DND-41 (cell line): ENCODE measurements around the gene BCCIP.

Source experiments
- EZH2 ChIP-seq: IDR thresholded peaks from 3 replicates; pipeline ENCODE4 v1.6.1; 2012; ENCODE audit warnings: borderline replicate concordance, low read depth, mild to moderate bottlenecking, moderate library complexity, low read length, inconsistent platforms; ENCODE audit not compliant: severe bottlenecking
- TF ChIP-seq, protein P1 (sequence below): IDR thresholded peaks from 2 replicates; pipeline ENCODE4 v1.5.1; 2012; ENCODE audit warnings: borderline replicate concordance, low read length, moderate library complexity, mild to moderate bottlenecking; ENCODE audit not compliant: poor library complexity, severe bottlenecking; ENCODE audit errors: extremely low read depth

DNA sequence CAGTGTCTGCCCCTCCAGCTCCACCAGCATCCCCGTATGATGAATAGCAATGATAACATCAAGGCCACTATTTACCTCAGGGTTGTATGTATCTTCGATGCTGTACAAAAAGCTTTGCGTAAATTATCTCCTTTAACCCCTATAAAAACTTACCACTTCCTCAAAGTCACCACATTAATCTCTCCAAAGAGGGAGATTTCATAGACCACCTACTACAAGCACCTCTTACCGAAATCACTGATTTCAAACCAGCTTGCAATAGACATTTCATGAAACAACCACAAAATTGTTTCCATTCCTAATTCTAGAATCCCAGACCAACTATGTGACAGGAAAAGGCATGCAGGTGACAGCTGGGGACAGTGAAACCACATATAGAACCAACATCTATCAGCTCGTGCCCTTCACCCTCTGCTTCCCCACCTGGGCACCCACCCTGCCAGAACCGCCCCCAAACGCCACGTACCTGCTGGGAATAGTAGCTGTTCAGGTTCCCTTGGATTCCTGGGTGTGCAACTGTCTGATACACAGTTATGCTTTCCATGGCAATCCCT lies 27.6 kb upstream of the BCCIP start:
- TF ChIP-seq, protein P1, sequence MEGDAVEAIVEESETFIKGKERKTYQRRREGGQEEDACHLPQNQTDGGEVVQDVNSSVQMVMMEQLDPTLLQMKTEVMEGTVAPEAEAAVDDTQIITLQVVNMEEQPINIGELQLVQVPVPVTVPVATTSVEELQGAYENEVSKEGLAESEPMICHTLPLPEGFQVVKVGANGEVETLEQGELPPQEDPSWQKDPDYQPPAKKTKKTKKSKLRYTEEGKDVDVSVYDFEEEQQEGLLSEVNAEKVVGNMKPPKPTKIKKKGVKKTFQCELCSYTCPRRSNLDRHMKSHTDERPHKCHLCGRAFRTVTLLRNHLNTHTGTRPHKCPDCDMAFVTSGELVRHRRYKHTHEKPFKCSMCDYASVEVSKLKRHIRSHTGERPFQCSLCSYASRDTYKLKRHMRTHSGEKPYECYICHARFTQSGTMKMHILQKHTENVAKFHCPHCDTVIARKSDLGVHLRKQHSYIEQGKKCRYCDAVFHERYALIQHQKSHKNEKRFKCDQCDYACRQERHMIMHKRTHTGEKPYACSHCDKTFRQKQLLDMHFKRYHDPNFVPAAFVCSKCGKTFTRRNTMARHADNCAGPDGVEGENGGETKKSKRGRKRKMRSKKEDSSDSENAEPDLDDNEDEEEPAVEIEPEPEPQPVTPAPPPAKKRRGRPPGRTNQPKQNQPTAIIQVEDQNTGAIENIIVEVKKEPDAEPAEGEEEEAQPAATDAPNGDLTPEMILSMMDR: no peak
- TF ChIP-seq EZH2: no peak
